HG03565 (cell line): ENCODE measurements around the gene SPDYE3.
"Not testable (repeated sequence)": the region's sequence is repeated elsewhere in the genome, so short reads cannot be mapped to it uniquely, and the experiment has no call there.

Source experiments
- ATAC-seq: cut with Tn5 transposase; IDR thresholded peaks from one replicate; pipeline ENCODE4 v1.9.1; 2021; ENCODE audit warnings: mild to moderate bottlenecking, moderate library complexity; ENCODE audit not compliant: unreplicated experiment

The SPDYE3 gene

DNA sequence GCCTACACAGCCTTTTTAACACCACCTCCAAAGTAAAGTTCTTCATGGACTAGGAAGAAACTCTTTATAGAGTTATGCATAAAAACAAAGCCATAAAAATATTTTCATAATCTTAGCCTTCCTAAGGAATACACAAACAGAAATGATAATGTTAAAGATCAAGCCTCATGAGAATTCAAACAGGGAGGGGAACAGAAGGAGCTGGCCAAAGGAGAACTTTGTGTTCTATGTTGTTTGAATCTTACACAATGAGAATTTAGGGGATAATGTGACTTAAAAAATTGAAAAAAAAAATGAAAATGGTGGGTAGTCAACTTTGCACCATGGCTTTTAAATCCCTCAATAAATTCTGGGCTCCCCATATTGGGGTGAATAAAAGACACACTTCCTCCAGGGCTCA, 41.3 kb downstream of the SPDYE3 start:
- no peak for ATAC-seq

DNA sequence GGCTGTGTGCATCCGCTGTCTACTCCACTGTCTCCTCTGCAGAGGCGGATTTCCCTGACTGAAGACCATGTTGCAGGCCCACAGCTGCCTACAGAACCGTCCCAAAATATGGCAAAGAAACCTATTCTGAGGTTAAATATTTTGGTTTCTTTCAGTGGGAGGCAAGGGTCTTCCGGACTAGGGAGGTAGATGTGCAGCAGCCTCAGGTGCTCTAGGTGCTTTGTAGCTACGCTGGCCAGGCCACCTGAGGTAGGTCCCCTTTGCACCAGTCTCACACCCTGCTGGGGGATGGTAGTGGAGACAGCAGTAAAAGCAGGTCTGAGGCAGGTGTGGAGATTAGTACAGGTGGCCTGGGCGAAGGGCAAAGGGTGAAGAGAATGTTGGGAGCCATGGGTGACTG, 42.3 kb downstream of the SPDYE3 start:
- ATAC-seq: no peak

- ATAC-seq: no peak
These were observed 44.2 kb downstream of the SPDYE3 start for GRCh38 chr7:100351657-100352058.

GRCh38 chr7:100352230-100352781, 44.8 kb downstream of the SPDYE3 start:
- ATAC-seq: not testable (repeated sequence)

- ATAC-seq: no peak
These were observed 45.6 kb downstream of the SPDYE3 start for GRCh38 chr7:100352984-100353684.

GRCh38 chr7:100353685-100354330, 46.3 kb downstream of the SPDYE3 start:
- no peak for ATAC-seq

- ATAC-seq: no peak
These were observed 49.0 kb downstream of the SPDYE3 start for GRCh38 chr7:100356416-100357068.

DNA sequence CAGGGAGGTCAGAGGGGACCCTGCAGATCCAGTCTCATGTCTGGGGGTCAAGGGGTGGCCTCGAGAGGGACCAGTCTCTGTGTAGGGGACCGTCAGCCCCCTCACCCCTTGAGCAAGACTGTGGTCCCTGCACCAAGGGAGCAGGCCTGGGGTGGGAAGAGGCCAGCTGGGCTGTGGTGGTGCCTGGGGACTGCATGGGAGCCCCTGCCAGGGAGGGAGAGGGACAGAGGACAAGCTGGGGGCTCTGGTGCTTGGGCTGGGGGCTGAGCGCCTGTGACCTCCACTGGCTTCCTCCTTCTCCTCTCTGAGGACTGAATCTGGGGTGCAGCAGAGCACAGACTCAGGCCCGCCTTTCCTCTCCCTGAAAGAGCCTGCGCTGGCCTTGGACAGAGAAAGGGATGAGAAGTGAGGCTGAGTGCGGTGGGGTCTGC, 49.6 kb downstream of the SPDYE3 start:
- no peak for ATAC-seq

GRCh38 chr7:100358027-100358856, 50.7 kb downstream of the SPDYE3 start, which contains the start of gene PILRB:
TSS of gene PILRB (plus strand) at chr7:100358117. CDS start at chr7:100358303, 186 bp downstream.
- no peak for ATAC-seq

DNA sequence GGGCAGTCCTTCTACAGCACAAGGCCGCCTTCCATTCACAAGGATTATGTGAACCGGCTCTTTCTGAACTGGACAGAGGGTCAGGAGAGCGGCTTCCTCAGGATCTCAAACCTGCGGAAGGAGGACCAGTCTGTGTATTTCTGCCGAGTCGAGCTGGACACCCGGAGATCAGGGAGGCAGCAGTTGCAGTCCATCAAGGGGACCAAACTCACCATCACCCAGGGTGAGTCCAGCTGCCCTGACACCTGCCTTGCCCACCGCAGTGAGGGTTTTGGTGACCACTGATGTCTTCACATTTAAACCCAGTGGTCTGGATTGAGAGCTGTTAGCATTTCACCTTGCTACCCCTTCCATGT, 51.3 kb downstream of the SPDYE3 start:
- no peak for ATAC-seq

GRCh38 chr7:100360135-100360854, 52.8 kb downstream of the SPDYE3 start:
- ATAC-seq: no peak

GRCh38 chr7:100363098-100363497, 55.6 kb downstream of the SPDYE3 start:
- ATAC-seq: no peak

- not testable (repeated sequence) for ATAC-seq
These were observed 56.3 kb downstream of the SPDYE3 start for GRCh38 chr7:100363797-100364196.

- ATAC-seq: no peak
These were observed 57.0 kb downstream of the SPDYE3 start for GRCh38 chr7:100364480-100364879.

GRCh38 chr7:100365998-100366367, 58.5 kb downstream of the SPDYE3 start:
- ATAC-seq: not testable (repeated sequence)

DNA sequence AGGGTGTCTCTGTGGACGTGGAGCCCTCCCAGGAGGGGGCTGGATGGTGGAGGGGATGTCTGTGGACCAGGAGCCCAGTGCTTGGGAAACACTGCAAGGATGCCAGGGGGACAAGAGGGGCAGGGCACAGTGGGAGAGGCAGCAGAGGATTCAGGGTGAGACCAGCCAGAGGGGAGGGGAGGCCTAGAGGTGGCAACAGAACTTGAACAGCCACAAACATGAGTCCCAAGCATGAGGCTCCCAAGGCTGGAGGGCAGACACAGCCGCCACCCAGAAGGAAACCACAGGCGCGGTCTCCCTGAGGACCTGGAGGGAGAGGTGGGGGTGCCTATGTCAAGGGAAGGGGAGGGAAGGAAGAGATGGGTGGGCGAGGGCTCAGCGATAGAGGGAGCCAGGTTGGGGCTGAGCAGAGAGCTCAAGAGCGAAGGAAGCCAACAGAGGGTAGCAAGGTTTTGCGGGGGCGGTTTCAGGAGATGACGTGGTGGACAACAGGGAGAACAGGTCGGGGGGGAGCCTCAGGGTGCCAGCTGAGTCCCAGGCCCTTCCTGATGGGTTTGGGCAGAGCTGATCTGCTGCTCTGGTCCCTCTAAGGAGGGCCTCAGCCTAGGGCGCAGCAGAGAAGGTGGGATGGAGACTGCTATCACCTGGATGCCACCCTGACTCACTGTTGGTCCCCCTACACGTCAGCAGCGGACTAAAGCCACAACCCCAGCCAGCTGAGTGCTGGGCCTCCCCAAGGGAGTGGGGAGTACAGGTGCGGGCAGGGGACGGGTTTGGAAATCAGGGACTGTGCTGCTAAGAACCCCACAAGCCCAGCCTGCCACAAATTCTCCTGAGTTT, 59.1 kb downstream of the SPDYE3 start:
- no peak for ATAC-seq

DNA sequence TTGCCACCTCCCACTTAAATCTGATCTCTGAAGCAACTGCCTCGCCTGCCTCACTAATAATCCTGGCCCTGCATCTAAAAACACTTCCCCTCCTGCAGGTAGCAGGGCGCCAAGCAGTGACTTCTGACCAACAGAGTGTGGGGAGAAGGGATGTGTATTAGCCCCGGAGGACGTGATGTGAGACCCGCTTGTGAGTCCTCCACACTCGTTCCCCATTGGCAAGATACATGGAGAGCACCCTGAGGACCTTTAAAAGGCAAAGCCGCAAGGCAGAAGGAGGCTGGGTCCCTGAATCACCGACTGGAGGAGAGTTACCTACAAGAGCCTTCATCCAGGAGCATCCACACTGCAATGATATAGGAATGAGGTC, 59.7 kb downstream of the SPDYE3 start:
- ATAC-seq: no peak

DNA sequence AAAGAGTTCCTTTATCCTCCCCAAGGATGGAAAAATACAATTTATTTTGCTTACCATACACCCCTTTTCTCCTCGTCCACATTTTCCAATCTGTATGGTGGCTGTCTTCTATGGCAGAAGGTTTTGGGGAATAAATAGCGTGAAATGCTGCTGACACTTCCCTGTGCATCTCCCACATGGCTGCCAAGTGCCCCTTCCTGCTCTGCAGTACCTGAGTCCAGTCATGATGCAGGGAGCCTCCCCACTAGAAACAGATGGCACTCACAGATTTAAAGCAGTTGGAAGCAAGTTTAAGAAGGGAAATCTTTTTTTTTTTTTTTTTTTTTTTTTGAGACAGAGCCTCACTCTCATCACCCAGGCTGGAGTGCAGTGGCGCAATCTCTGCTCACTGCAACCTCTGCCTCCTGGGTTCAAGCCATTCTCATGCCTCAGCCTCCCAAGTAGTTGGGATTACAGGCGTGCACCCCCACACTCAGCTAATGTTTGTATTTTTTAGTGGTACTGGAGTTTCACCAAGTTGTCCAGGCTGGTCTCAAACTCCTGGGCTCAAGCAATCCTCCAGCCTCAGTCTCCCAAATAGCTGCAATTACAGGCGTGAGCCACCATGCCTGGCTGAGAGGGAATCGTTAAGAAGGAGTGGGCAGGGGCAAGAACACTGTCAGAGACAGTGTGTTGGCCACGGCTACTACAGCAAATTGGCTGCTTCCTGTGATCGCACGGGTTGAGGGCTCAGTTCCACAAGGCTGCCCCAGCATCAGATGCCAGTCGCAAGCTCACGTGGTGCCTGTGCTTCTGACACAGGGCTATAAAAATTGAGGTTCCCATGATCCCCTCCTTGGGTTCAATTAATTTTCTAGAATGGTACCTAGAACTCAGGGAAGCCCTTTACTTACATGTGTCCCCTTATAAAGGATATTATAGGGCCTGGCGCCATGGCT, 60.4 kb downstream of the SPDYE3 start:
- ATAC-seq: no peak
